HG03139 (cell line): Measurements from ENCODE around the gene ASIC1.
A peak's percentile ranks its signal among the peaks of the same experiment; 100 is the strongest.
"Not testable (repeated sequence)": the region's sequence is repeated elsewhere in the genome, so short reads cannot be mapped to it uniquely, and the experiment has no call there.

Experiments
- ATAC-seq: cut with Tn5 transposase; IDR thresholded peaks from one replicate; pipeline ENCODE4 v1.9.1; 2021; ENCODE audit not compliant: unreplicated experiment

The ASIC1 gene

DNA sequence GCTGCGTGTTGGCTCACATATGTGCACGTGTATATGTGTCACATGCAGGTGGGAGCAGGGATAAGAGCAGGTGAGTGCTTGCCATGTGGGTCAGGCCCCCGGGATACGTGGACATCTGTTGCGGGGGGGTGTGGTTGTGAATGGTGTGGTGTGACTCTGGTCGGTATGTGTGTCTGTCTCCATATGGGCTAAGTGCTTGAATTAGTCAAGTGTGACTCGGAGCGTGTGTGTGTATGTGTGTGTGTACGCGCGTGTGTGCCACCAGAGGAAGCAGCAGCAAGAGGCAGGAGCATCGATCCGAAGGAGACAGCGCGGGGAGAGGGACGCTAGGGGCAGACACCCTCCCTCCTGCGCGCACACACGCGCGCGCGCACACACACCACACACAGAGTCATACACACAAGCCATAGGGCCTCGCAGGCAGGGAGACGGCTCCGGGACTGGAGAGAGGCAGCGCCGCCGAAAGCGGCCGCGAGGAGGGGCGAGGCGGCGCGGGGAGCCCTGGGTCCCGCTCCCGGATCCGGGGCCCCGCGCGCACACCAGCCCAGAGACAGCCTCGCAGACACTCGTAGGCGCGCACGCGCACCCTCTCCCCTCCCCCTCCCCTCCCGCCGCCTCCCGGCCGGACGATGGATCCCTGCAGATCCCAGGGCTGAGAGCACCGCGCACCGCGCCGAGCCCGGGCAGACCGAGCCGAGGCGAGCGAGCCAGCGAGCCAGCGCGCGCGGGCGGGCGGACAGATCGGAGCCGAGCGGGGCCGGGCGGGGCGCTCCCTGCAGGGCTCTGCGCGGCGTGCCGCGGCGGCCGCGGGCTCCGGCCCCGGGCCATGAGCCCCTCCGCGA is at the start of gene ASIC1:
Gene ASIC1, plus strand, starts transcription at position 597 of the 842 bp plus-strand sequence. CDS start 1,171 bp downstream, outside the sequence.
- ATAC-seq, result no peak

DNA sequence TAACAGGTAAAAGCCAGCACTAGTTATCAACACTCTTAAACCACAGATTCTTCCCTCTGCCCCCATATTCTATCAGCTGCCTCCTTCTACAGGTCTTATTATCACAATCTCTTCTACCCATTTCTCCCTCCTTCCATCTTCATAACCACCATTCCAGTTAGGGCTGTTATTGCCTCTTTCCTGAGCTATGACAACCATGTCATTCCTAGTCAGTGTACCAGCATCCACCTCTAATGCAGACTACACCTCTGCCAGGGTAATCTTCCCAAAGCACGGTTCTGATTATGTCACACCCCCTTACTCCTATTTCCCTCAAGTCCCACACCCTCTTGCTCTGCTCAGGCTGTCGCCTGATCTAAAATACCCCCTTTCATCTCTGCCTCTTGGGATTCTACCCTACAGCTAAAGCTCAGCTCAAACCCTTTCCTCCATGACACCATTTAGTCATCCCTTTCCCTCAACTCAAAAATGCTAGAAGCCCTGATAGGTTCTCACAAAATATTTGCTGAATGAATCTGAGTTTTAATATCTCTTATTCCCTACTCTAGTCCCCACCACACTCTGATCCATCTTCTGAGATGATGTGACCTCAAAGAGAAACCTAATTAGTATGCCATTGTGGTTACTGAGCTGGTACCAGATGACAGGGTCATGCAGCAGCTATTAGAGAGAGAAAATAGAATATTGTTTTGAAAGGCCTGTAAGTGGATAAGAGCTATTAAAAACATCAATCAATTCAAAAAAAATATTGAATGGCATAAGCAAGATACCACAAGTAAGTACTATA is 43.8 kb upstream of the ASIC1 start:
- ATAC-seq, result no peak

DNA sequence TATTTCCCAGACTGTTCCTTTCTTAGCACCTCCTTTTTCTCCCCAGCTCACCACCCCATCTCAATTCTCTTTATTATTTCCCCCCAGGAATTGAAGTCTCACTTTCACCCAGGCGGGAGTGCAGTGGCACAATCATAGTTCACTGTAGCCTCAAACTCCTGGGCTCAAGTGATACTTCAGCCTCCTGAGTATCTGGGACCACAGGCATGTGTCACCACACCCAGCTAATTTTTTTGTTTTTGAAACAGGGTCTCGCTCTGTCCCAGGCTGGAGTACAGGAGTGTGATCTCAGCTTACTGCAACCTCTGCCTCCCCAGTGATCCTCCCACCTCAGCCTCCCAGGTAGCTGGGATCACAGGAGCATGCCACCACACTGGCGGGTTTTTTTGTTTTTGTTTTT is 43.1 kb upstream of the ASIC1 start:
- ATAC-seq, result no peak

DNA sequence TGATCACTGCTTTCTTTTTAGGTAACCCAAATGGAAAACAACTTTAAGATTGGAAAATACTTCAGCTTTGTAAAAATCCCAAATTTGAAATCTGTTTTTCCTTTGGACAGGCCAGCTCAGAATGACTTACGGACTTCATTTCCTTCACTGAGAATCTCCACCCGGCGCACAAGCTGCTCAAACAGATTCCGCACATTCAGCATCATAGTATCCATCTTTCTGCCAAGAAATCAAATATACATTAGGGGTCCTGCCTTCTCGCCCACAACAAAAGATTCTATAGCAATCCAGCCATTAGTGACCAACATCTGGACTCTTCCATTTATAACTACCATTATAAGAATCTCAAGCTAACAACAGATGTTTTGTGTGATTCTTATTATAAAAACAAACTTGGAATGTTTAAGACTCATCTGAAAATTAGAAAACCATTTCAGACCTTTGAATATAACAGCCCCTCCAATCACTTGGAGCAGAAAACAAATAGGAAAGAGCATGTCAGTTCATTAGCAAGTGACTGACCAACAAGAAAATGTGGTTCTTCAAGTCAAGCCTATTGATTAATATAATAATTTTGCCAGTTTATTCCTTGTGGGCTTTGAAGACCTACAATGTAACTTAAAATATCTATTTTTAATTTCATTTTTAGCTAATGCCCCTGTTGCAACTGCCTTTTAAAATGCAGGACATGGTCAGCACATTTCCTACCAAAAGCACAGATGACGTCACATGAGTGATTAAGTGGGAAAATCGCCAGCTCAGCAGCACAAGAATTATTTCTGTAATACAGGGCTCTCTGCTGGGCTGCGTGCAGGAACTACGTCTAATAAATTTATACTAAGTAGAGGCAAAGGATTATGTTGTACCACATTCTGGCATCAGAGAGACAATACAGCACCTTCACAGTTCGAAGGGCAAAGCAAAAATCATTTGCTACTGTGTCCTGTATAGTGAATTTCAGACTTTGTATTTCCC is 40.6 kb upstream of the ASIC1 start:
- ATAC-seq, result no peak

DNA sequence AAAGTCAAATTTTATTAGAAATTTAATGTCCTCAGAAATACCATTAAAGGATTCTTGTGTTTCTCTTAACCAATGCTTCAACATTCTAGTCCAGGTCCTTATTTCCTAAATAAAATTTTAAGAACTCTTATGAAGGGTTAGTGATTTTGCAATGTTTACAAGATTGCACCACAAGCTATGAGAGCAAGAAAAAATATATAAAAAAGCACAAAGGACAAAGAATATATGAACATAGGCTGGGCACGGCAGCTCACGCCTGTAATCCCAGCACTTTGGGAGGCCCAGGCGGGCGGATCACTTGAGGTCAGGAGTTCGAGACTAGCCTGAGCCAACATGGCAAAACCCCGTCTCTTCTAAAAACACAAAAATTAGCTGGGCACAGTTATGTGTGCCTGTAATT is 39.8 kb upstream of the ASIC1 start:
- ATAC-seq, result no peak

- no peak for ATAC-seq
Measured at GRCh38 chr12:50018154-50018553, 39.2 kb upstream of the ASIC1 start.

DNA sequence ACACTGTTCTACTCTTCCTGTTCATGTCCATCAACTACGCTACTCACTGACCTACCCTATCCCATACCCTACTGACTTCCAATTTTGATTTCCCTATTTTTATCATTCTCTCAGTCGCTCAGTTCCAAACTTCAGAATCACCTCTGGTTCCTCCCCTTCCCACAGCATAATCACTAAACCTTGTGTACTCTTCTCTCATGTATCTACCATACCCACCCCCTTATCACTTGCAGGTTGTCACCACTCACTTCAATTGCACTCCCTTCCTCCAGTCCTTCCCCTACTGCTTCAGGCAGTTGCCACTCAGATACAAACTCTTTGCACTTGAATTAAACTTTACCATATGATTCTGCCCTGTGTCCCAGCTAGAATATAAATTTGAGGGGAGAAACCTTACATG is 38.4 kb upstream of the ASIC1 start:
- ATAC-seq, result no peak

GRCh38 chr12:50019524-50019923 is 37.9 kb upstream of the ASIC1 start:
- ATAC-seq, result no peak

DNA sequence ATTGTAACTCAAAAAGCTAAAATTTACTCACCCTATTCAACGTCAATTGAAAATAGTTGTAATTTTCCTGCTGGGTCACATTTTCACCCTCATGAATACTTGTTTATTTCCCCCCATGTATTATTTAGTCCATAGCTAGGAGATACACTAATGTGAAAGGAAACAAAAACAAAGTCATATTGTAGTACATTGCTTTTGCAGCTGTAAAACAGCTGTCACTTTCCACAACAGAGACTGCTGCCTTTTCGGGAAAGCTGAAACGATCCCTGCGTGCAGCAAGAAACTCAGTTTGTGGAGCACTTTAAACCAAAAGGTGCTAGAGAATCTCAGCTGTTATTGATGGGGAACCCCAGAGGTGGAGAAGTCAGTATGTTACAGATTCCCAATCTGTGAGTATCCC is 36.4 kb upstream of the ASIC1 start:
- ATAC-seq, result no peak

DNA sequence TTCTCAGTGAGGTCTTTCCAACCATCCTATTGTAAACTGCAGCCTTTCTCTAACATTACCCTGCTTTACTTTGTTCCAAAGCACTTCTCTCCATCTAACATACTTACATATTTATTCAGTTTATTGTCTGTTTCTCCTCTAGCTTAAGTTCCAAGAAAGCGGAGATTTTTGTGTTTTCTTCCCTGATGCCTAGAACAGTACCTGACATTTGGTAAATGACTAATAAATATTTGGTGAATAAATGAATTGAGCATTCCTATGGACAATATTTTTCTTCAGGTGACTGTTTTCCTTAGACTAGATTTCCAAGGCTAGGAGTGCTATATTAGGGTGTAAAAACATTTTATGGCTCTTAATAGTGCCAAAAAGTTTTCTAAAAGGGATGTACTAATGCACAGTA is 34.5 kb upstream of the ASIC1 start:
- ATAC-seq, result no peak

DNA sequence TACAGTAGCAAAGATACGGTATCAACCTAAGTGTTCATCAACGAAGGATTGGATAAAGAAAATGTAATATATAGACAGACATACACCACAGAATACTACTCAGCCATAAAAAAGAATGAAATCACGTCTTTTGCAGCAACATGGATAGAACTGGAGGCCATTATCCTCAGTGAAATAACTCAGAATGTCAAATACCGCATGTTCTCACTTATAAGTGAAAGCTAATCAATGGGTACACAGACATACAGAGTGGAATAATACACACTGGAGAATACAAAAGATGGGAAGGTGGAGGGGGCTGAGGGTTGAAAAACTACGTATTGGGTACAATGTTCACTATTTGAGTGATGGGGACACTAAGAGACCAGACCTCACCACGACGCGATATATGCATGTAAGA is 33.2 kb upstream of the ASIC1 start:
- no peak for ATAC-seq

DNA sequence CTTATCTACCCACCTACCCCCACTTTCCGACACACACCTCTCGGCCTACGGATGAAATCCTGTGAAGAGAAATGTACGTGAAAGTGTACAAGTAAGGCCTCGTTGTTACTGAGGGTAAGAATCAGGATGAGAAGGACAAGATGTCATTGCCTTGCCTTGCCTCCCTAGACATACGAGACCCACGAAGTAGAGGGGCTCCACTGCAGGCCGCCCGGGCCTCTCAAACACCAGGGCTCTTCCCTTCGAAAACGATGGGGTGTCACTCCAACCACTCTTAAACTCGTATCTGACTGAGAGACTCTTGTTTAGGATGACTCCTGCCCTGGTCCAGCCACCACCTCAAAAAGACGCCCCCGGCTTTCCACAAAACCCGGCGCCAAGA is 32.6 kb upstream of the ASIC1 start:
- ATAC-seq, result peak; percentile 9

DNA sequence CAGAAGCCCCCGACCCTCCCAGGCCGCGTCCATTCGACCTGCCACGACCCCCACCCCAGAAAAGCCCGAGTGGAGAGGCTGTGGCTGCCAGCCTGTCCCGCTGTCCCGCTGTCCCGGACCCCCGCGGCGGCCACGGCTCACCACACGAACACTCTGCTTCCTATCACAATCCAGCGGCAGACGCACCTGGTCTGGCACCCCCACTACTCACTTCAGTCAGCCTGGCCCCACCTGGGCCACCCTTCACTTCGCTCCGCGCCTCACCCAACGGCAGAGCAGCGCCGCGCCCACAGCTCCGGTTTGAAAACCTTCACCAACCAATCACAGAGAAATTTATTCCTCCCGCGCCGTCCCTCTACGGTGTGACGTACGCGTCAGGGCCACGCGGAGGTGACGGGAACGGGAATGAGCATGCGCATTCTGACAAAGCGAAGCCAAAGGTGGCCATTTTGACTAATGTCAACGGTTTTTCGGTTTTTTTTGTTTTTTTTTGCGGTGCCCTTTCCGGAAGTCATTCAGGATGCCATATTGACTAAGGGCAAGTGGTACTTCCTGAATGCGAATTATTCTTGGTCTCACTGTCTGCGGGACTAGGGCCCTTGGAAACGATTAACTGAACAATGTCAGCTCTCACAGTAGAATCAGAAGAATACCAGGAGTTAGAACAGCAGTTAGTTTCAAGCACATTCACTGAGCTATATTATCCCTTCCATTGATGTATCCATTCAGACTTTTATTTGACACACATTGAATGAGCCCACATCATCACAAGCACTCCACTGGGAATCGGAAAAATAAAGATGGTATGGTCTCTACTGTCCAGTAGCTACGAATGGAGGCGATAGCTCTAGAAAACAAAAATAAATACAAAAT is 32.0 kb upstream of the ASIC1 start, which contains the start of gene RACGAP1:
Gene RACGAP1, minus strand, starts transcription at position 308 of the 873 bp plus-strand sequence. CDS start 8,779 bp downstream, outside the sequence.
- ATAC-seq, result peak; percentile 96

GRCh38 chr12:50026691-50027090 is 30.7 kb upstream of the ASIC1 start:
- ATAC-seq, result no peak

GRCh38 chr12:50030449-50030848 is 26.9 kb upstream of the ASIC1 start:
- not testable (repeated sequence) for ATAC-seq

- ATAC-seq, result no peak
Measured at GRCh38 chr12:50032515-50032853, 24.9 kb upstream of the ASIC1 start.

DNA sequence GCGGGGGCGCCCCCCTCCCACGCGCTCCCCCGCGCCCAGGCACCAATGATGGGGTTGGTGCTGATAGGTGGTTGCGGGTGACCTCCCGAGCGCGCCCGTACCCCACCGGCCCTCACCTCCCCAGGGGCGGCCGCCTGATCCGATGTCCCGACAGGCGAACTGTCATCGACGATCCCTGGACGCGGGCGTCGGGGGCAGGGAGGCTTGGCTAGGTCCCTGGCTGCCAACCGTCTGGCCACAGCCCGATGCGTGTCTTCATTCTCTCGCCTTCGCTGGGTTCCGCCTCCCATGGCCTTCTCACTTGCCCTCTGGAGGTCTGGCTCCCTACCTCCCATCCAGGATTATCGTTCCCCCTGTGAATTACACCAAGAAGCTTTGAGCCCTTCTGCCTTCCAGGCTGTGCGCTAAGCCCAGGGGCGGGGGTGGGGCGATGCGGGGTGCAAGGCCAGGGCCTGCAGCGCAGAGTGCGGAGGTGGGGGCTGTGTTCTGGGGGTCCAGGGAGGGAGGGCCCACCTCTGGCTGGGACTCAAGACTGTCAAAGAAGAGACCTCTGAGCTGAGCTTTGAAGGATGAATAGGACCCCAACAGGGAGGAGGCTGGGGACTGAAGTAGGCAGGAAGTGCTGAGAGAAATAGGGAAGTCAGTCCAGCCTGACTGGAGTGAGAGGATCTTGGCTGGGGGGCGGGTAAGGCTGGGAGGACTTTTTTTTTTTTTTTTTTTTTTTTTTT is 24.4 kb upstream of the ASIC1 start:
- no peak for ATAC-seq

GRCh38 chr12:50038336-50038735 is 19.1 kb upstream of the ASIC1 start:
- ATAC-seq, result no peak

DNA sequence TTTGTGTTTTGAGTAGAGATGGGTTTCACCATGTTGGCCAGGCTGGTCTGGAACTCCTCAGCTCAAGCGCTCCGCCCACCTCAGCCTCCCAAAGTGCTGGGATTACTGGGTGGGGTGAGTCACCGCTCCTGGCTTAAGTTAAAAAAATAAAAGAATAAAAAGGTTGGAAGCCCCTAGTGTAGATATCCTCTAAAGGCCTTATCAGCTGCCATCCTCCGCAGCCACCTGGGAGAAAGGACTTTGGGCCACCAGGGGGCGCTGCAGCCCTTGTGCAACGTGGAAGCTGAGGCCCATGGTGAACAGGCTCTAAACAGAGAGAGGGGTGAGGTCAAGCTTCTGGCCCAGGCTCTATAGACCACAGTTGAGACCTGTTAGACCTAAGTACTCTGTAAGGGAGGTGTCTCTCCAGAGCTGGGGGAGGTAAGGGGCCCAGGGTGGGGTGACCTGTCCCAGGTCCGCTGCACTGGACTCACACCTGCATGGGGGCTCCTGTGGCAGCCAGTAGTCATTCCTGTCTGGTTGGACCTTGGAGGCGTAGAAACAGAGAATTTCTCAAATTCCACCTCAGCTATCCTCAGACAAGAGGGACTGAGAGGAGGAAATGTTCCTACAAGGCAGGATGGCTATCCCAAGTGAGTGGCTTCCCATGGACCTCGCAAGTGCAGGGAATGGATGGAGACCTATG is 18.1 kb upstream of the ASIC1 start:
- ATAC-seq, result no peak
